ENCODE results near the gene CENPO. TPM values are rescaled to one million over a fixed set of nuclear protein-coding genes. Genes with fewer than 3 reads are reported as not detected.

Gene CENPO, protein sequence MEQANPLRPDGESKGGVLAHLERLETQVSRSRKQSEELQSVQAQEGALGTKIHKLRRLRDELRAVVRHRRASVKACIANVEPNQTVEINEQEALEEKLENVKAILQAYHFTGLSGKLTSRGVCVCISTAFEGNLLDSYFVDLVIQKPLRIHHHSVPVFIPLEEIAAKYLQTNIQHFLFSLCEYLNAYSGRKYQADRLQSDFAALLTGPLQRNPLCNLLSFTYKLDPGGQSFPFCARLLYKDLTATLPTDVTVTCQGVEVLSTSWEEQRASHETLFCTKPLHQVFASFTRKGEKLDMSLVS
- total RNA-seq (8.2 and 14.6 TPM in 2 replicates), polyA plus RNA-seq (5.1 and 9.7 TPM in 2 replicates)

DNA sequence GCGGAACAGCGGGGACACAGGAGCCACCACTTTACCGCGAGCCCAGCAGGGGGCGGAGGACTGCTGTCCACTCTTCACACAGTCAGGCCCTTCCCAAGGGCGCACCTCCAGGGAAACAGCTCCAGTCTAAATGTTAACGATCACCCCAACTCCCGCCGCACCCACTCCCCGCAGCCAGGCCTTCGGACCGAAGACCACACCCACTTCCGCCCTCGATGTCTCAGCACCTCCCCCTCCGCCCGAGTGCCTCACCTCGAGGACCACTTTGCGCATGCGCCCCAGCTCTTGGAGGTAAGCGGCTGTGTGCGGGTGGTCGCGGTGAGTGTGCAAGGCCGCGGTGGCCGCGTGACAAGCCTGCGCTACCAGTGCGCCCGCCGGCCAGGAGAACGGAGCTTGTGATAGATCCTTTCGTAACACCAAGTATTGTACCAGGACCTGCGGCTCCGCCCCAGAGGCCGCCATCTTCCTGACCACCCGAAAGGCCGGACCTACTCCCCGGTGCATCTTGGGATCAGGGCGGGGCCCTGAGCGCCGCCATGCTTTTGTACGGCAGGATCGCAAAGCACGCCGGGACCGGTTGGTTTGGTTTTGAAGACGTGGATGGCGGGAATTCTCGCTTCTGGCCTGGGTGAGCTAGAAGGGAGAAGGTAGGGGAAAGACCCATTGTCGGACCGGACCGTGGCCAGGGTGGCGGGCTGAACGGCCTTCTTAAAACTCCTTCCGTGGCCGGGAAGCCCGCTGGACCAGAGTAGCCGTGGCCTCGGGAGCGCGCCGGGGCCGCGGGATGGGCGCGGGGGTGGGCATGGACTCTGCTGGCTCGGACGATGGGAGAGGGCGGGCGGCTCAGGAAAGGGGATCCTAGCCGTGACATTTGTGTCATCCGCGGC is at the start of gene CENPO, which contains the start of gene PTRHD1:
Gene CENPO (plus strand): TSS at position 552 of the 887 bp plus-strand sequence. CDS start 495 bp downstream, outside the sequence.
Gene PTRHD1 (minus strand): TSS at position 518 of the 887 bp plus-strand sequence. CDS start 14 bp downstream, at position 504.
- no peaks in the 10 kb centered on the region for H3K9me2 ChIP-seq (replicated peaks; ENCODE audit: insufficient read depth)
- H2AFZ ChIP-seq: peak within 1 kb of the TSS; percentile 65
- H3K36me3 ChIP-seq (replicated peaks; ENCODE audit: insufficient read depth, low read depth): no peaks in the 10 kb centered on the region
- peak within 1 kb of the TSS; percentile 61 for H3K4me3 ChIP-seq
- H3K4me2 ChIP-seq: peak within 1 kb of the TSS; percentile 83
- H3K4me1 ChIP-seq (ENCODE audit: insufficient read depth): peaks cover 4% of the 10 kb centered on the region
- 1% methylated on average over 74 of the region's 74 CpGs for WGBS (ENCODE audit: low lambda C conversion rate, missing lambda C conversion rate)
- no peaks in the 10 kb centered on the region for H4K20me1 ChIP-seq (ENCODE audit: insufficient read depth, poor library complexity, severe bottlenecking)
- peak within 1 kb of the TSS; percentile 99 for H3K27ac ChIP-seq
- H3K9me3 ChIP-seq (ENCODE audit: low read depth): no peaks in the 10 kb centered on the region
- DNase-seq (ENCODE audit: low spot score): peak; percentile 99
- H3K27me3 ChIP-seq: no peaks in the 10 kb centered on the region
- TF ChIP-seq, protein P1, sequence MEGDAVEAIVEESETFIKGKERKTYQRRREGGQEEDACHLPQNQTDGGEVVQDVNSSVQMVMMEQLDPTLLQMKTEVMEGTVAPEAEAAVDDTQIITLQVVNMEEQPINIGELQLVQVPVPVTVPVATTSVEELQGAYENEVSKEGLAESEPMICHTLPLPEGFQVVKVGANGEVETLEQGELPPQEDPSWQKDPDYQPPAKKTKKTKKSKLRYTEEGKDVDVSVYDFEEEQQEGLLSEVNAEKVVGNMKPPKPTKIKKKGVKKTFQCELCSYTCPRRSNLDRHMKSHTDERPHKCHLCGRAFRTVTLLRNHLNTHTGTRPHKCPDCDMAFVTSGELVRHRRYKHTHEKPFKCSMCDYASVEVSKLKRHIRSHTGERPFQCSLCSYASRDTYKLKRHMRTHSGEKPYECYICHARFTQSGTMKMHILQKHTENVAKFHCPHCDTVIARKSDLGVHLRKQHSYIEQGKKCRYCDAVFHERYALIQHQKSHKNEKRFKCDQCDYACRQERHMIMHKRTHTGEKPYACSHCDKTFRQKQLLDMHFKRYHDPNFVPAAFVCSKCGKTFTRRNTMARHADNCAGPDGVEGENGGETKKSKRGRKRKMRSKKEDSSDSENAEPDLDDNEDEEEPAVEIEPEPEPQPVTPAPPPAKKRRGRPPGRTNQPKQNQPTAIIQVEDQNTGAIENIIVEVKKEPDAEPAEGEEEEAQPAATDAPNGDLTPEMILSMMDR (IDR thresholded peaks at IDR 0.05; ENCODE audit: poor library complexity): peak; percentile 65
- TF ChIP-seq EZH2 (IDR thresholded peaks at IDR 0.05; ENCODE audit: borderline replicate concordance): no peak
- H3K79me2 ChIP-seq: peaks cover 48% of the 10 kb centered on the region

DNA sequence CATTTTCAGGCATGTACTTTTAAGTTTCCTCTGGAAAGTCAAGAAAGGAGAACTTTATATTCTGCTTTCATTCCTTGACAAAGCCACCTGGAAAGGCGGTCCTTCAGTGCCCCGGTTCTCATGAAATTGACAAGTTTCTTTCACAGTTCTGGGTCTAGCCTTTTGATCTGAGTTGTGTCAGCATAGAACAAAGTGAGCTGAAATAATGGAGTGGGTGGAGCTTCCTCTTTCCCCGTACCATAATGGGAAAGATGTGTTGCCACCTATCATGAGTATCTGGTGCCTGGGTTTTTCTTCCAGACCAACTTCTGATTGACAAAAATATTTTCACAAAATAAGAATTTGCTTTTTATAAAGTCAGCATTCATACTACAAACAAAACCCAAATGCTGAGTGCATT is 49.3 kb upstream of the CENPO start:
- Histone ChIP-seq H4K20me1 (ENCODE audit: insufficient read depth, poor library complexity, severe bottlenecking) (no peaks in the 10 kb centered on the region), H3K36me3 (replicated peaks; ENCODE audit: insufficient read depth, low read depth) (peaks cover 4% of the 10 kb centered on the region), H3K27me3 (no peaks in the 10 kb centered on the region), H3K9me3 (ENCODE audit: low read depth) (no peaks in the 10 kb centered on the region), H3K4me1 (ENCODE audit: insufficient read depth) (no peaks in the 10 kb centered on the region), H3K9me2 (replicated peaks; ENCODE audit: insufficient read depth) (no peaks in the 10 kb centered on the region), H3K79me2 (no peaks in the 10 kb centered on the region), H3K4me2 (no peak overlapping the region), H3K4me3 (no peak overlapping the region), H2AFZ (no peak overlapping the region), H3K27ac (peak overlapping the region; percentile 2)
- DNase-seq (ENCODE audit: low spot score): no peak
- 81% methylated on average over 3 of the region's 3 CpGs for WGBS (ENCODE audit: low lambda C conversion rate, missing lambda C conversion rate)
- TF ChIP-seq EZH2phosphoT487 (IDR thresholded peaks at IDR 0.05; ENCODE audit: low read depth, severe bottlenecking, unreplicated experiment): no peak
- no peak for TF ChIP-seq EZH2 (IDR thresholded peaks at IDR 0.05; ENCODE audit: borderline replicate concordance)
- TF ChIP-seq, protein P1 (IDR thresholded peaks at IDR 0.05; ENCODE audit: poor library complexity): no peak

DNA sequence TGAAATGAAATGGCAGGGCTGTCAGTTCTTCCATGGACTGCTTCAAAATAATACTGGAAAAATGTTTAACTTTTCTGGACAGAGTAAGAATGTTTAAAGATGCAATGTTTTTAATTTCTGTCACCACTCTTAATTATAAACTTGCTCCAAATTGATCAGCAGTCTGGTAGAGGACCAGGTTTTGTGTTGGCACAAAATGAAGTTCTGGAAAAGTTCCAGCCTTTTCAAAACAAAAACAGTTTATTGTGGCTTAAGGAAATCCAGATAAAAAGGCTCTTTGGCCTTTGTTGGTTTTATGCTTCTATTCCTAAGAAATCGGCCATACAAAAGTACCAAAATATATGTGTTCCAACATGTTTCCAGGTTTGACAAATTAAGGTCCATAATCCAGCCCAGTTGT is 48.9 kb upstream of the CENPO start:
- Histone ChIP-seq H3K4me1 (ENCODE audit: insufficient read depth) (no peaks in the 10 kb centered on the region), H3K36me3 (replicated peaks; ENCODE audit: insufficient read depth, low read depth) (peaks cover 4% of the 10 kb centered on the region), H2AFZ (no peak overlapping the region), H4K20me1 (ENCODE audit: insufficient read depth, poor library complexity, severe bottlenecking) (no peaks in the 10 kb centered on the region), H3K9me2 (replicated peaks; ENCODE audit: insufficient read depth) (no peaks in the 10 kb centered on the region), H3K79me2 (no peaks in the 10 kb centered on the region), H3K9me3 (ENCODE audit: low read depth) (no peaks in the 10 kb centered on the region), H3K4me3 (no peak overlapping the region), H3K27ac (peak overlapping the region; percentile 2), H3K4me2 (no peak overlapping the region), H3K27me3 (no peaks in the 10 kb centered on the region)
- WGBS (ENCODE audit: low lambda C conversion rate, missing lambda C conversion rate): 67% methylated on average over 1 of the region's 1 CpG
- no peak for DNase-seq (ENCODE audit: low spot score)
- TF ChIP-seq, protein P1 (IDR thresholded peaks at IDR 0.05; ENCODE audit: poor library complexity): no peak
- no peak for TF ChIP-seq EZH2 (IDR thresholded peaks at IDR 0.05; ENCODE audit: borderline replicate concordance)
- TF ChIP-seq EZH2phosphoT487 (IDR thresholded peaks at IDR 0.05; ENCODE audit: low read depth, severe bottlenecking, unreplicated experiment): no peak
